HUES6 (cell line): ENCODE data around the gene LRRC1.

ENCODE experiments used
- H3K27ac ChIP-seq: 2 replicates; pipeline ENCODE4 v1.7.0; 2013; ENCODE audit warnings: low read depth, mild to moderate bottlenecking, low read length, inconsistent platforms
- H3K27me3 ChIP-seq: 2 replicates; pipeline ENCODE4 v1.6.1; 2013; ENCODE audit warnings: low read length; ENCODE audit not compliant: control insufficient read depth, insufficient read depth
- H3K36me3 ChIP-seq: 2 replicates; pipeline ENCODE4 v1.6.1; 2013; ENCODE audit warnings: low read length; ENCODE audit not compliant: control insufficient read depth, insufficient read depth
- H3K4me1 ChIP-seq: 2 replicates; pipeline ENCODE4 v1.6.1; 2013; ENCODE audit warnings: low read length; ENCODE audit not compliant: control insufficient read depth, insufficient read depth
- H3K4me3 ChIP-seq: 2 replicates; pipeline ENCODE4 v1.5.1; 2013; ENCODE audit warnings: low read depth, low read length
- H3K9ac ChIP-seq: one replicate; pipeline ENCODE4 v1.6.1; 2013; ENCODE audit warnings: mild to moderate bottlenecking, low read length
- H3K9me3 ChIP-seq: 2 replicates; pipeline ENCODE4 v1.6.1; 2013; ENCODE audit warnings: low read depth, low read length; ENCODE audit not compliant: control insufficient read depth, insufficient read depth

The LRRC1 gene

GRCh38 chr6:53928641-53929040 is 133.8 kb downstream of the LRRC1 start:
- Histone ChIP-seq H3K4me3 (no peak overlapping the region), H3K9ac (no peak overlapping the region), H3K9me3 (peaks cover 3% of the 10 kb centered on the region; the same call in 1 of the 2 replicates), H3K4me1 (no peaks in the 10 kb centered on the region), H3K36me3 (no peaks in the 10 kb centered on the region), H3K27ac (no peak overlapping the region), H3K27me3 (no peaks in the 10 kb centered on the region)

- Histone ChIP-seq H3K27me3 (no peaks in the 10 kb centered on the region), H3K9ac (no peak overlapping the region), H3K4me1 (no peaks in the 10 kb centered on the region), H3K36me3 (no peaks in the 10 kb centered on the region), H3K27ac (no peak overlapping the region), H3K4me3 (no peak overlapping the region), H3K9me3 (peaks cover 3% of the 10 kb centered on the region; the same call in 1 of the 2 replicates)
These were observed 134.4 kb downstream of the LRRC1 start for GRCh38 chr6:53929041-53929820.

DNA sequence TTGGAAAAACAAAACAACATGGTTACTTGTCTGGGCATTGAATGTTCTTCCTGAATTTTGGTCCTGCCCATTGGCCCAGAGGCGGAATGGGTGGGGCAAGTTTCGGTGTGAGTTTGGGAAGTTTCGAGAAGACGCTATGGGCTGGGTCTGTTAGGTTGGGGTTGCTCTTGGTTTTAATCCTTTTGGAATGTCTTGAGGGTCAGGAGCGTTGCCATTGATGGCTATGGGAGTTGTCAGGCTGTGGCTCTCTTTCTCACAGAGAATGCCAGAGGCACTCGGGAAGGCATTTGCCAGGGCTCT is 135.0 kb downstream of the LRRC1 start:
- Histone ChIP-seq H3K9me3 (peaks cover 3% of the 10 kb centered on the region; the same call in 1 of the 2 replicates), H3K4me1 (no peaks in the 10 kb centered on the region), H3K36me3 (no peaks in the 10 kb centered on the region), H3K27me3 (no peaks in the 10 kb centered on the region), H3K4me3 (no peak overlapping the region), H3K27ac (no peak overlapping the region), H3K9ac (no peak overlapping the region)

DNA sequence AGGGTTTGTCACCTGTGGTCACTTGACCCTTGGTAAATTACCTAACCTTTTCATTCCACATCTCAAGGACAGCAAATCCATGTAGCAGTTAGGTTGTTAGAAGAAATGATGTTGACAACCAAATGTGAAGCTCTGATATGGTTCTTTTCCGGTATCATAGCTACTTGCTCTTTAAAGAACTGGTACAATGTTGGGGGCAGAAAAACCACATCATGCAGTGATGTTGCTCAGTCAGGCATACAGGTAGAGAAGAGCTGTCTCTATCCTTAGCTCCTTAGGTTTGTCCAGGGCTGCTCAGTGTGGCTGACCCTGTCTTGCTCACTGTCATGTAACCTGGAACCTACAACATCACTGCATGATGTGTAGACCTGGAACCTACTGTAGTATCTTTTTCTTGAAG is 135.5 kb downstream of the LRRC1 start:
- Histone ChIP-seq H3K4me3 (no peak overlapping the region), H3K27me3 (no peaks in the 10 kb centered on the region), H3K9me3 (peaks cover 3% of the 10 kb centered on the region; the same call in 1 of the 2 replicates), H3K36me3 (no peaks in the 10 kb centered on the region), H3K27ac (no peak overlapping the region), H3K9ac (no peak overlapping the region), H3K4me1 (no peaks in the 10 kb centered on the region)

DNA sequence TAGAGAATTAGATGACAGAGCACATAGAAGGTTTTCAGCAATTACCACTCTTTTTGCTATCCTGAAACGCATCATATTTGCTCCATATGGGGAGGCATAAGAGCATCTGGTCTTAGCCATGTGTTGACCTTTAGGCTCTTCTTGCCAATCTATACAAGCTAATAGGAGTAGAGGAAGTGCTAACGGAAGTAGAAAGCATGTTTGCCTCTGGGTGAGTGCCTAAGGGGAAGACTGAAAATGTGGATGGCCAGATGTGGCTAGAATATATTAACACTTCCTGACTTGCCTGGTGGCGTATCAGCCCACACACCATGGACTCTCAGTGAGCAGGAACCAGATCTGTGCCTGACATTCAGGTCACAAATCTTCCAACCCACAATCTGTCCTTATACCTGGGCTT is 136.3 kb downstream of the LRRC1 start:
- Histone ChIP-seq H3K36me3 (no peaks in the 10 kb centered on the region), H3K9me3 (peaks cover 3% of the 10 kb centered on the region; the same call in 1 of the 2 replicates), H3K27me3 (no peaks in the 10 kb centered on the region), H3K4me1 (no peaks in the 10 kb centered on the region), H3K9ac (no peak overlapping the region), H3K4me3 (no peak overlapping the region), H3K27ac (no peak overlapping the region)

DNA sequence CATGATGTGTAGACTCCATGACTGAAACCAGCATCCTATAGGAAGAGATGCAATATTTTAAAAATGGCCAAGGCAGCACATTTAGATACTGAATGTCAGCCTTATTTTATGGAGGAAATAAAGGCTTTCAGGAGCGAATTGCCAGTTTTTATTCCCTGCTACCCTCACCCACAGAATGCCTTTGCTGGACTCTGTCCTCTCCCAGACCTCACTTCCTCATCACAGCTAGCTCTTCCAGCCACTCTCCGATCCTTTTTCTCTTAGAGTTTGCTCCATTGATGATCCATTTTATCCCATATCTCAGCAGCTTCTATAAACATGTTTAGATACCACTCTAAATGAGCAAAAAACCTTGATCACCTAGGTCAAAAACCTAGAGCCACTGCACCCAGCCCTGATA is 137.7 kb downstream of the LRRC1 start:
- Histone ChIP-seq H3K4me1 (no peaks in the 10 kb centered on the region), H3K9ac (no peak overlapping the region), H3K36me3 (no peaks in the 10 kb centered on the region), H3K9me3 (peaks cover 3% of the 10 kb centered on the region; the same call in 1 of the 2 replicates), H3K27ac (no peak overlapping the region), H3K4me3 (no peak overlapping the region), H3K27me3 (no peaks in the 10 kb centered on the region)

- no peaks in the 10 kb centered on the region for H3K9me3 ChIP-seq
- H3K36me3 ChIP-seq = no peaks in the 10 kb centered on the region
- no peak overlapping the region for H3K9ac ChIP-seq
- no peaks in the 10 kb centered on the region for H3K27me3 ChIP-seq
- H3K4me1 ChIP-seq = no peaks in the 10 kb centered on the region
- no peak overlapping the region for H3K27ac ChIP-seq
- H3K4me3 ChIP-seq = no peak overlapping the region
These were observed 139.2 kb downstream of the LRRC1 start for GRCh38 chr6:53934023-53934422.

- Histone ChIP-seq H3K4me3 (no peak overlapping the region), H3K9ac (no peak overlapping the region), H3K36me3 (no peaks in the 10 kb centered on the region), H3K9me3 (no peaks in the 10 kb centered on the region), H3K27me3 (no peaks in the 10 kb centered on the region), H3K4me1 (no peaks in the 10 kb centered on the region), H3K27ac (no peak overlapping the region)
These were observed 142.7 kb downstream of the LRRC1 start for GRCh38 chr6:53937461-53937860.

GRCh38 chr6:53938810-53939209 is 144.0 kb downstream of the LRRC1 start:
- Histone ChIP-seq H3K4me1 (no peaks in the 10 kb centered on the region), H3K9me3 (no peaks in the 10 kb centered on the region), H3K27me3 (no peaks in the 10 kb centered on the region), H3K36me3 (no peaks in the 10 kb centered on the region), H3K4me3 (no peak overlapping the region), H3K27ac (no peak overlapping the region), H3K9ac (no peak overlapping the region)

DNA sequence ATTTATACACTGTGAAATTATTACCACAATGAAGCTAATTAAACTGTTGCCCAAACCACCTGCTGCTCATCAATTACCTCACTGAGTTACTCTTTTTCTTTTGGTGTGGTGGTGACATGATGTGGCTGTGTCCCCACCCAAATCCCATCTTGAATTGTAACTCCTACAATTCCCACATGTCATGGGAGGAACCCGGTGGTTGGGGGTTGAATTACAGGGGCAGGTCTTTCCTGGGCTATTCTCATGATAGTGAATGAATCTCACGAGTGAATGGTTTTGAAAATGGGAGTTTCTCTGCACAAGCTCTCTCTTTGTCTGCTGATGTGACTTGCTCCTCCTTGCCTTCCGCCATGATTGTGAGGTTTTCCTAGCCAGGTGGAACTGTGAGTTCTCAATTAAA is 145.0 kb downstream of the LRRC1 start:
- no peak overlapping the region for H3K4me3 ChIP-seq
- H3K9ac ChIP-seq = no peak overlapping the region
- H3K4me1 ChIP-seq = no peaks in the 10 kb centered on the region
- no peaks in the 10 kb centered on the region for H3K27me3 ChIP-seq
- no peak overlapping the region for H3K27ac ChIP-seq
- H3K36me3 ChIP-seq = no peaks in the 10 kb centered on the region
- H3K9me3 ChIP-seq = no peaks in the 10 kb centered on the region

DNA sequence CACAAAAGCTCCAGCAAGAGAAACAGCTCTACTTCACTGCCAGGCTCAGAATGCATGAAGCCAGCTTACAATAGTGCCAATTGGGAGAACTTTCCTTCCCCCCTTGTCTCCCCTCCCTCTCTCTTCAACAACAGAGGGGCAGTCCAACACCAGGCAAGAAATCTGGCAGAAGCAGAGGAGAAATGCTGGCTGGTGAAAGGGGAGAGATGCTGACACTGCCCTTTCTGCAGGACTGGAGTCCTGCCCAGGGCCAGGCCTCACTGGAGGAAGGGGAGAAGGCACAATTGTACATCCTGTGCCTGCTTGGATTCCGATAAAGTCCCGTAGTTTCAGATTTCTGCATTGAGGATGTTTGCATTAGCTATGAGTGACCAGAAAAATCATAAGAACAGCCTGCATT is 148.6 kb downstream of the LRRC1 start:
- no peak overlapping the region for H3K4me3 ChIP-seq
- H3K27ac ChIP-seq = no peak overlapping the region
- H3K9me3 ChIP-seq = peaks cover 7% of the 10 kb centered on the region; the same call in 1 of the 2 replicates
- H3K27me3 ChIP-seq = no peaks in the 10 kb centered on the region
- no peaks in the 10 kb centered on the region for H3K4me1 ChIP-seq
- no peak overlapping the region for H3K9ac ChIP-seq
- no peaks in the 10 kb centered on the region for H3K36me3 ChIP-seq
